Measurements from ENCODE around the gene CAMK1G. TPM values are rescaled to one million over a fixed set of nuclear protein-coding genes. Genes with fewer than 3 reads are reported as not detected.

CAMK1G gene
- total and polyA plus RNA-seq, 9 of the 15 experiments (the other 6 are each of a cell fraction or from before 2014, with no cell fraction given) = not detected

GRCh38 chr1:209567698-209568175 is 15.8 kb upstream of the CAMK1G start:
- Histone ChIP-seq H3K9me3 (replicated peaks; ENCODE audit: control insufficient read depth, insufficient read depth, low read depth, low read length) (no peaks in the 10 kb centered on the region), H2AFZ (ENCODE audit: low read depth, low read length) (no peak overlapping the region), H3K79me2 (ENCODE audit: control insufficient read depth, insufficient read depth, low read length) (no peaks in the 10 kb centered on the region), H3K9ac (ENCODE audit: insufficient read depth in 1 of 2, low read depth in 2 of 2, low read length in 2 of 2) (no peak overlapping the region), H4K20me1 (replicated peaks; ENCODE audit: control insufficient read depth, insufficient read depth, low read length) (no peaks in the 10 kb centered on the region), H3K36me3 (ENCODE audit: control insufficient read depth, insufficient read depth, low read length) (no peaks in the 10 kb centered on the region), H3K4me2 (ENCODE audit: insufficient read depth, low read length) (no peak overlapping the region), H3K27ac (ENCODE audit: extremely low read depth, low read depth, low read length) (no peak overlapping the region), H3K27me3 (ENCODE audit: control insufficient read depth in 2 of 2, insufficient read depth in 2 of 2, low read length in 2 of 2) (peaks cover 6 to 9% of the 10 kb centered on the region in 2 experiments; a peak in 3 of 5 replicates), H3K4me3 (no peak overlapping the region), H3K4me1 (replicated peaks in 1 of 2; ENCODE audit: control insufficient read depth in 2 of 2, insufficient read depth in 2 of 2, low read length in 2 of 2) (no peaks in the 10 kb centered on the region), H3K9me1 (ENCODE audit: control insufficient read depth, insufficient read depth, low read length) (no peaks in the 10 kb centered on the region)
- no TSS peak for BruUV-seq (replicated peaks)
- no peak for ATAC-seq
- no peak for DNase-seq (ENCODE audit: extremely low read depth in 1 of 4, low spot score in 3 of 4)
- in situ Hi-C loops (cut with MboI) = no loop called here
- ChIA-PET CTCF (ENCODE audit: low intra/inter-chr PET ratio) (interaction anchor here (0.7 kb wide), 1 partner anchor 125 kb away, joined by 3 read pairs; no protein-coding TSS in a partner anchor), POLR2A (interaction anchor here (0.6 kb wide), 1 partner anchor 151 kb away, joined by 3 read pairs; no protein-coding TSS in a partner anchor)
- TF ChIP-seq NFE2L1 (tag; IDR thresholded peaks at IDR 0.05; ENCODE audit: borderline replicate concordance, low read depth) = no peak
- TF ChIP-seq ZBTB40 (IDR thresholded peaks at IDR 0.05) = no peak
- no peak for TF ChIP-seq ZBTB40 (CRISPR knock-in tag; IDR thresholded peaks at IDR 0.05)
- TF ChIP-seq TARDBP (IDR thresholded peaks at IDR 0.05) = no peak
- no peak for TF ChIP-seq ZKSCAN1 (IDR thresholded peaks at IDR 0.05; ENCODE audit: low read depth, low read length)
- no peak for TF ChIP-seq TCF15 (CRISPR knock-in tag; IDR thresholded peaks at IDR 0.05)
- no peak for TF ChIP-seq CREB5 (CRISPR knock-in tag; IDR thresholded peaks at IDR 0.05)
- TF ChIP-seq XRCC4 (IDR thresholded peaks at IDR 0.05; ENCODE audit: extremely low read depth, insufficient read depth, insufficient read length) = no peak
- TF ChIP-seq LCOR (CRISPR knock-in tag; IDR thresholded peaks at IDR 0.05) = no peak
- no peak for TF ChIP-seq ZNF165 (CRISPR knock-in tag; IDR thresholded peaks at IDR 0.05; ENCODE audit: borderline replicate concordance)
- no peak for TF ChIP-seq ZFP1 (CRISPR knock-in tag; IDR thresholded peaks at IDR 0.05)
- TF ChIP-seq SMAD3 (CRISPR knock-in tag; conservative IDR thresholded peaks at IDR 0.05) = no peak
- no peak for FAIRE-seq
- intact Hi-C loops (cut with micrococcal nuclease) = loop anchor here (2.0 kb wide), 1 partner anchor 365 kb away; no protein-coding TSS in a partner anchor
- WGBS (ENCODE audit: insufficient coverage, low coverage, missing lambda C conversion rate) = 0% methylated on average over 1 of the region's 1 CpG
